RWPE1 (cell line): ENCODE measurements around the gene ACSS1.
A peak's percentile ranks its signal among the peaks of the same experiment; 100 is the strongest.

Experiments
- CTCF ChIA-PET: fragments of 350-600 bp; sonication (Branson Sonifier 250); formaldehyde crosslinking; extraction: SDS; loops from one replicate; lab custom pipeline; 2021; lab: Yijun Ruan, JAX
- POLR2A ChIA-PET: fragments of 400-600 bp; formaldehyde crosslinking; extraction: SDS; loops from one replicate; lab custom pipeline; 2020; ENCODE audit warnings: antibody characterized with exemption; ENCODE audit not compliant: low non-redundant PET; lab: Yijun Ruan, JAX
- DNase-seq: peaks from one replicate; pipeline ENCODE4 v3.0.0; 2012; ENCODE audit warnings: low spot score
- H3K27ac ChIP-seq: fragments of 450-650 bp; 2 replicates; pipeline ENCODE4 v1.5.1; 2017
- TF ChIP-seq, protein P1 (sequence below): fragments of 450-650 bp; conservative IDR thresholded peaks from 2 replicates; pipeline ENCODE4 v1.5.1; 2017; ENCODE audit warnings: low read depth, mild to moderate bottlenecking

Gene ACSS1

DNA sequence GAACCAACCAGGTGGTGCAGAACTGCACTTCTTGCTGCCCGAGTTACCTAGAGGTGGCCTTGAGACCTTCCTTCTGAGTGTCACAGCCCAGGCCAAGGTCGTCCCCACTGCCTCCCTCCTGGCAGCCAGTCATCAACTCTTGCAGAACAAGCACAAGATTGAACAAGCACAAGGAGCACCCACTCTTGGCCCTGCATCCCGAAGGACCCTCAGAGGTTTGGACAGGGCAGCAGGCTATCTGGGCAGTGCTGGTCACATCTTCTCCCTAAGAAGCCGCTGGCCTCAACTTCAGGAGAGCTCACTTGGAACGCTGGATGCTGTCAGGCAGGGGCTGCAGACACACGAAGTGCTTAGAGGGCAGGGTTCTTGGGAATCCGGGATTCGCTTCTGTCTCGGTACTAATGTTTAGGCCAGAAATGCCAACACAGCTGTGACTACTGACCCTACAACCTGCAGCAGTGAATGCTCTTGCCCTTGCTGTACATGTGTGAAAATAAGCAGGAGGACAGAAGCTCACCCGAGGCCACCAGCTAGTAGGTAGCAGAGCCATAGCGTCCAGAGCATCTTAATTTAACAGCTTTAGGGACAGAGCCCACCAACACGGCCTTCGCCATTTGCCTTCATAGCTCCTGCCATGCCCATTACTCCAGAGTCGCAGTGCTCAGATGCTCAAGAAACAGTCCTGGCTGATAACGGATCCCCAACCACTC, 4.0 kb upstream of the ACSS1 start:
- no peak overlapping the region for H3K27ac ChIP-seq
- TF ChIP-seq, protein P1, sequence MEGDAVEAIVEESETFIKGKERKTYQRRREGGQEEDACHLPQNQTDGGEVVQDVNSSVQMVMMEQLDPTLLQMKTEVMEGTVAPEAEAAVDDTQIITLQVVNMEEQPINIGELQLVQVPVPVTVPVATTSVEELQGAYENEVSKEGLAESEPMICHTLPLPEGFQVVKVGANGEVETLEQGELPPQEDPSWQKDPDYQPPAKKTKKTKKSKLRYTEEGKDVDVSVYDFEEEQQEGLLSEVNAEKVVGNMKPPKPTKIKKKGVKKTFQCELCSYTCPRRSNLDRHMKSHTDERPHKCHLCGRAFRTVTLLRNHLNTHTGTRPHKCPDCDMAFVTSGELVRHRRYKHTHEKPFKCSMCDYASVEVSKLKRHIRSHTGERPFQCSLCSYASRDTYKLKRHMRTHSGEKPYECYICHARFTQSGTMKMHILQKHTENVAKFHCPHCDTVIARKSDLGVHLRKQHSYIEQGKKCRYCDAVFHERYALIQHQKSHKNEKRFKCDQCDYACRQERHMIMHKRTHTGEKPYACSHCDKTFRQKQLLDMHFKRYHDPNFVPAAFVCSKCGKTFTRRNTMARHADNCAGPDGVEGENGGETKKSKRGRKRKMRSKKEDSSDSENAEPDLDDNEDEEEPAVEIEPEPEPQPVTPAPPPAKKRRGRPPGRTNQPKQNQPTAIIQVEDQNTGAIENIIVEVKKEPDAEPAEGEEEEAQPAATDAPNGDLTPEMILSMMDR: no peak
- ChIA-PET POLR2A (no interaction called here), CTCF (interaction anchor here (4.8 kb wide), 1 partner anchor 67 kb away, joined by 53 read pairs; no protein-coding TSS in a partner anchor)
- no peak for DNase-seq

DNA sequence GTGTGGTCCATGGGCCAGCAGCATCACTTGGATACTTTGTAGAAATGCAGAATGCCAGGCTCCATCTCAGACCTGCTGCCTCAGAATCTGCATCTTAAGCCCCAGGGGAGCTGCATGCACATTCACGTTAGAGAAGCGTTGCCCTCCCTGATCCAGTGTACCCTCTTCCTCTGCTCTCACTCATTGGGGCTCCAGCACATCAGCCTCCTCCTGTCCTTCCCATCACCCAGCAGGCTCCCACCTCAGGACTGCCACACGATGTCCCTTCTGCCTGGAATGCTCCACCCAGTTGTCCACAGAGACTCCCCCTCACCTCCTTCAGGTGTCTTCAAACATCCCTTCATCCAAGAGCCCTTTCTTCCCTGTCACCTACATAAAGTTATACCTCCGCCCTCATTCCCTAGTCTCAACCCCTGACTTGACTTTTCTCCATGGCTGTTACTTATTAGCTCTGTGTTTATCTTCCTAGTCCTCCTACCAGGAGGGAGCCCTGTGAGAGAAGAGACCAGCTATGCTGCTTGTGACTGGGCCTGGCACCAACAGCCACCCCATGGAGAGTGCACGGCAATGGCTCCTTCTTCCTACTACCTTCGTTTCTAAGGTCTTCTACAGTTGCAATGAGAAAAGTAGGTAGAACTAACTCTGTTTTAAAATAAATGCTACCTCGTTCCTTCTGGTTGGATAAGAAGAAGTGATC, 3.3 kb upstream of the ACSS1 start:
- DNase-seq: no peak
- POLR2A ChIA-PET: no interaction called here
- no peak overlapping the region for H3K27ac ChIP-seq
- CTCF ChIA-PET: no interaction called here
- TF ChIP-seq, protein P1: no peak

DNA sequence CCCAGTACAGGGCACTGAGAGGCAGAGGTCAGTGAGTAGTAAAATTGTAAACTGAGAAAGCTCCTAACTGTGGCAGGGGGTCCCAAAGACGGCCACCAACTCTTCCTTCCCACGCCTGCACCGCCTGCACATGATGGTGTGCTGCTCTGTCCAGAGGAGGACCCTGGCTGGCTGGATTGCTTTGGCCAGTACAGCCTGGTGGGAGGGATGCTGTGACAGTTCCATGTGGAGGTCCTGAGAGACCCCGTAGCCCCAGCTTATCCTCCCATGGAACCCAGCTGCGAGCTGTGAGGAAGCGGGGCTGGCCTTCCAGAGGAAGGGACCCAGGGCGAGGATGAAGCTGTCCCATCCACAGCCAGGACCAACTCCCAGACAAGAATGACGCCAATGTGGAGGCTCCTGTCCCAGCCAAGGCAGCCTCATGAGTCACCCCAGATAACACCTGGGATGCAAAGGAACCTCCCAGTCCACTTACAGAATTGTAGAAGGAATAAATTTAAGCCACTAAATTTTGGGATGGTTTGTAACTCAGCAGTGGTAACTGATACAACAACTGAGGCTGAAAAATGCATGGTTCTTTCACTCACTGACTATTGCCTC, 2.0 kb upstream of the ACSS1 start:
- no peak for DNase-seq
- CTCF ChIA-PET: interaction anchor here (0.6 to 1.0 kb wide), 2 partner anchors 65 to 1091 kb away, joined by 3 read pairs; no protein-coding TSS in a partner anchor
- TF ChIP-seq, protein P1: no peak
- no peak overlapping the region for H3K27ac ChIP-seq
- POLR2A ChIA-PET: no interaction called here

DNA sequence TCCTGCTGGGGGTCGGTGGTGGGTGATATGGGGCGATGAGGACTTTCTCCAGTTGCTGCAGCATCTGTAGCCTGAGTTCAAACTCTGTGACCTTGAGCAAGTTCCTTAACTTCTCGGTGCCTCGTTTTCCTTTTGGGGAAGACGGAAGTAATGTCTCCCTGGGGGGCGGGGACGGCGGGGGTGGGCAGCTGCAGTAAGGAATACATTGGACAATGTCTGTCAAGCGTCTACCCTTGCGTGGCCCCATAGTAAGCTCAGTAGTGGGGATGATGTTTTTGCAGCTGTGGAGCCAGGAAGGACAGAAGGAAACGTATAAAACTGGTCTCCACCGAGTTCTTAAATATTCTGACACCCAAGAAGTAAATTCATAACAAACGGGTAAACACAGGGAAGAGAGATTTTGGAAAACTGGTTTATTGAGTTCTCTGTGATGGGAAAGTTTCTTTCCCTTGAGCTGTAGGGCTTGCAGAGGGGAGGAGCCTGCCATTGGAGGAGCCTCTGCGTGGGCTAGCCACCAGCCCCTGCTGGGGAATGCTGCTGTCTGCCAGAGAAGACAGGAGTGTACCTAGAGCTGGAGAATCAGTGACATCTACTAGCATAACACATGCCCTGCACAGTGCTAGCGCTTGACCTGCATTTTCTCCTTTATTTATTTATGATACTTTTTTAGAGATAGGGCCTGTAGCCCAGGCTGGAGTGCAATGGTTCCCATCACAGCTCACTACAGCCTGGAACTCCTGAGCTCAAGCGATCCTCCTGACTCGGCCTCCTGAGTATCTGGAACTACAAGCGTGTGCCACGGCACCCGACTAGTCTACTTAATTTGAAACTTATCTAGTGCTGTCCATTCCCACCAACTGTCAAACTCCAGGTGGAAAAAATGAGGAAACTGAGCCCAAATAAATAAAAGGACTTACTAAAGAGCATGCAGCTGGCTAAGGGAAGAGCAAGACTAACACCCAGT, 1.2 kb upstream of the ACSS1 start:
- no peak for DNase-seq
- peak overlapping the region; percentile 66 for H3K27ac ChIP-seq
- CTCF ChIA-PET: interaction anchor here (1.0 kb wide), 2 partner anchors 64 to 65 kb away, joined by 3 to 5 read pairs; no protein-coding TSS in a partner anchor
- POLR2A ChIA-PET: no interaction called here
- TF ChIP-seq, protein P1: no peak

DNA sequence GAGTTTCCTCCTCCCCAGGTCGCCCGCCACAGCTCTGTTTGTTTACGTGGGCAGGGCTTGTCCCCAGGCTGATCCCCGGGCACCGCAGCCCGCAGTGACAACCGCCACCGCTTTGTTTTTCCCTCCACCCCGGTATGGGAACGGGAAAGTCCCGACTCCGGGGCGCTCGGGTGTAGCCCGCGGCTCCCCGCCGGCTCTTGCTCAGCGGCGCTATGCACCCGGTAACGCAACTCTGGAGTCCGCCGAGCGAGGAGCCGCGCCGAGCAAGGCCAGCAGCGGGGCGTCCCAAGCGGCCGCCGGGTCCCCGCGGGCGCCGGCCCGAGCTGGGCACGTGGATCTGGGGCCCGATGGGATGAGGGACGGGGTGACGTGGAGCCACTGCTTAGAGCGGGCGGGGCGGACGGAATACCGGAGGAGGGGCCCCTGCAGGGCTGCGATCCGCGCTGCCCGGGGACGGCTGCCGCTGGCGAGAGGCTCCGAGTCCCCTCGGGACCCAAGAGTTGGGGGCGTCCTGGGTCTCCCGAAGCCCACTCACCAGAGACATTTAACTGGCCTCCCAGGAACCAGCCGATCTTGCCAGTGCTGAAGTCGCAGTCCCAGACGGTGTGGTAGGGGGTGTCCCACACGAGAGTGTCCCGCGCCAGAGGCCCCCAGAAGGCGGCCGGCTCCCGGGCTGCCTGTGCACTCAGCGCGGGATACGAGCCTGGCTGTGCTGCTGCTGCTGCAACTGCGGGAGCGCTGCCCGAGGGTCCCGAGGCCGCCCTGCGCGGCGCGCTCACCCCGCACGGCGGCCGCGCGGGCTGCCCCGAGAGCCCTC, 497 bp downstream of the ACSS1 start:
- H3K27ac ChIP-seq: peak overlapping the region; percentile 66
- POLR2A ChIA-PET: no interaction called here
- CTCF ChIA-PET: interaction anchor here (0.6 to 1.0 kb wide), 3 partner anchors 63 to 1389 kb away, joined by 3 to 5 read pairs (median 3); no protein-coding TSS in a partner anchor

More for the DNA sequence above, 497 bp downstream of the ACSS1 start:
- peak; percentile 67 for DNase-seq
- TF ChIP-seq, protein P1: no peak
